ENCODE results near the gene PDLIM3.

Gene PDLIM3

DNA sequence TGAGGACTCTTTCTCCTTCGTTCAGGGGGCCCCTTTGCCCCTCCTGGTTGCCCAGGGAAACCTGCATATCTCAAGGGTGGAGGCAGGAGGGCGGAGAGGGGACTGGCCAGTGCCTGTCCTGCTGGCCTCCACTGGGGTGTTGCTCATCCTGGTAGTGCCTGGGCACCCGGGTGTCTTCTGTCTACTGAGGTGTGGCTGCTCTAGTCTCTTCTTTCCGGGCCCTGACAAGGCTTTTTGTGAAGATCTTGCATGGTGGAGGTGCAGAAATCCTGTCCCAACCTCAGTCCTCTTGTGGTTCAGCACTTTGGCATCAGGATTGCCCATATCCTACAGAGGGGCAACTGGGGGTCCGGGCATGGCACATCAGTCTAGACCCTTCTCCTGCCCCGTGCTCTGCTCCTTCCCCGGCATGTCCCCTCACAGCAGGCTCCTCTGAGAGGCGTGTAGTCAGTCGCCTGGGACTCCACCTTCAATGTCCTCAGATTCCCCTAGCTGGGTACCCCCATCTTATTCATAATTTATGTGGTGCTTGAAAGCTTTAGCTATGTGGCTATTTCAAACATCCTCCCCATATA, 65.6 kb downstream of the PDLIM3 start:
- Histone ChIP-seq H2BK15ac (ENCODE audit: low read length) (no peak overlapping the region), H4K91ac (ENCODE audit: low read depth, low read length, poor library complexity) (no peak overlapping the region), H3K4me2 (ENCODE audit: insufficient read depth, low read length, poor library complexity, severe bottlenecking) (no peak overlapping the region), H2AFZ (ENCODE audit: low read length) (peak overlapping the region; percentile 53), H3K79me1 (ENCODE audit: low read depth, low read length) (no peaks in the 10 kb centered on the region), H2BK12ac (ENCODE audit: low read length) (no peak overlapping the region), H3K4me1 (ENCODE audit: control insufficient read depth in 2 of 2, insufficient read depth in 1 of 2, low read depth in 1 of 2, low read length in 2 of 2) (peaks cover 5 to 12% of the 10 kb centered on the region in 2 donors), H3K27me3 (ENCODE audit: control insufficient read depth in 3 of 3, insufficient read depth in 3 of 3, low read depth in 1 of 3, low read length in 3 of 3) (peaks cover 0 to 41% (median 9%) of the 10 kb centered on the region in 3 experiments), H3K4ac (ENCODE audit: low read length) (no peak overlapping the region), H2BK5ac (ENCODE audit: low read length) (no peak overlapping the region), H3K27ac (replicated peaks; ENCODE audit: low read length) (no peak overlapping the region), H3K36me3 (replicated peaks in 1 of 2; ENCODE audit: control insufficient read depth in 2 of 2, insufficient read depth in 2 of 2, low read length in 2 of 2) (no peaks in the 10 kb centered on the region), H3K9ac (ENCODE audit: low read depth, low read length, poor library complexity) (no peak overlapping the region), H4K8ac (ENCODE audit: low read depth, low read length) (no peak overlapping the region), H3K14ac (ENCODE audit: low read length) (no peak overlapping the region), H3K9me3 (replicated peaks in 1 of 2; ENCODE audit: control insufficient read depth in 2 of 2, insufficient read depth in 1 of 2, low read depth in 1 of 2, low read length in 2 of 2) (no peaks in the 10 kb centered on the region), H3K18ac (ENCODE audit: low read length) (no peak overlapping the region), H3K4me3 (ENCODE audit: low read length in 2 of 2) (peak overlapping the region in 1 of 2 donors; percentile 45), H3K23ac (ENCODE audit: low read depth, low read length, poor library complexity) (no peak overlapping the region), H2AK5ac (ENCODE audit: low read depth, low read length) (no peak overlapping the region), H2BK120ac (ENCODE audit: low read depth, low read length) (no peak overlapping the region)
- no CpG with 5 or more reads among the region's 9 CpGs for WGBS, 2 donors (ENCODE audit: extremely low coverage in 2 of 2, insufficient read length in 2 of 2, insufficient replicate concordance in 1 of 2)
- no peak for DNase-seq (ENCODE audit: low spot score)

DNA sequence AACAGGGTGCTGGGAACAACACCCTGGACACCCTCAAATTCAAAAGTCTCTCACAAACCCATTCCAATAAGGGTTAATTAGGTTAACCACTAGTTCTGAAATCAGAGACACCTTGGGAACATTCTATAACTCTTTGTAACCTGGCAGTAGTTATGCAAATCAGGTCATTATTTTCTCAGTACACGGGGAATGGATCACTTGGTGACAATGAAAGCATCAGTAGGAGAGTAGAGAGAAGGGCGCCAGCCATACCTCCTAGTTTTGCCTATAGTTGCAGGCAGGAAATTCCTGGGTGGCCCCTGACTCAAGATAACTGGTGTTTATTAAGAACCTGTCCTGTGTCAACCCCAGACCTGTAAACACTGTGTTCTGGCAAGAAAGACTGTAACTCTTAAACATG, 66.3 kb downstream of the PDLIM3 start:
- H3K4me3 ChIP-seq (ENCODE audit: low read length in 2 of 2): no peak overlapping the region
- no peak overlapping the region for H3K9ac ChIP-seq (ENCODE audit: low read depth, low read length, poor library complexity)
- no peak overlapping the region for H3K14ac ChIP-seq (ENCODE audit: low read length)
- H2BK15ac ChIP-seq (ENCODE audit: low read length): no peak overlapping the region
- H3K4me1 ChIP-seq (ENCODE audit: control insufficient read depth in 2 of 2, insufficient read depth in 1 of 2, low read depth in 1 of 2, low read length in 2 of 2): peaks cover 7 to 12% of the 10 kb centered on the region in 2 donors
- H3K4me2 ChIP-seq (ENCODE audit: insufficient read depth, low read length, poor library complexity, severe bottlenecking): no peak overlapping the region
- H4K8ac ChIP-seq (ENCODE audit: low read depth, low read length): no peak overlapping the region
- peaks cover 0 to 45% (median 9%) of the 10 kb centered on the region in 3 experiments for H3K27me3 ChIP-seq (ENCODE audit: control insufficient read depth in 3 of 3, insufficient read depth in 3 of 3, low read depth in 1 of 3, low read length in 3 of 3)
- no peak for DNase-seq (ENCODE audit: low spot score)
- no peak overlapping the region for H2BK12ac ChIP-seq (ENCODE audit: low read length)
- no peak overlapping the region for H4K91ac ChIP-seq (ENCODE audit: low read depth, low read length, poor library complexity)
- H3K36me3 ChIP-seq (replicated peaks in 1 of 2; ENCODE audit: control insufficient read depth in 2 of 2, insufficient read depth in 2 of 2, low read length in 2 of 2): no peaks in the 10 kb centered on the region
- H3K4ac ChIP-seq (ENCODE audit: low read length): no peak overlapping the region
- no peak overlapping the region for H2BK120ac ChIP-seq (ENCODE audit: low read depth, low read length)
- no peak overlapping the region for H2AK5ac ChIP-seq (ENCODE audit: low read depth, low read length)
- no peak overlapping the region for H3K23ac ChIP-seq (ENCODE audit: low read depth, low read length, poor library complexity)
- no peak overlapping the region for H3K27ac ChIP-seq (replicated peaks; ENCODE audit: low read length)
- no peak overlapping the region for H2AFZ ChIP-seq (ENCODE audit: low read length)
- H3K18ac ChIP-seq (ENCODE audit: low read length): no peak overlapping the region
- no peaks in the 10 kb centered on the region for H3K79me1 ChIP-seq (ENCODE audit: low read depth, low read length)
- no CpG with 5 or more reads among the region's 2 CpGs for WGBS, 2 donors (ENCODE audit: extremely low coverage in 2 of 2, insufficient read length in 2 of 2, insufficient replicate concordance in 1 of 2)
- no peak overlapping the region for H2BK5ac ChIP-seq (ENCODE audit: low read length)
- H3K9me3 ChIP-seq (replicated peaks in 1 of 2; ENCODE audit: control insufficient read depth in 2 of 2, insufficient read depth in 1 of 2, low read depth in 1 of 2, low read length in 2 of 2): no peaks in the 10 kb centered on the region

DNA sequence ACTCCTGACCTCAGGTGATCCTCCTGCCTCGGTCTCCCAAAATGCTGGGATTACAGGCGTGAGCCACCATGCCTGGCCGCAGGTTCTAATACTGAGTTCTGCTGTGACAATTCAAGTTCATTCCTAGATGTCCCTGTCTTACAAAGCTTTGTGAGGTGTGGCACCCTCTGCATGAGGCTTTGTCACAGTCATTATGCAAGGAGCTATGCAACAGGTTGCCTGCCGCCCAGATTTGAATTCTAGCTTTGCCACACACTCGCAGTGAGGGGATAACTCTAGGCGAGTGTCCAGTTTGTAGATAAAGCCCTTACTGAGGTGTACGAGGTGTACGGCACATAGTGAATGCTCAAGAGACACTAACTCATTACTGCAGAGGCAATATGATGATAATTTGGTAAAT, 67.3 kb downstream of the PDLIM3 start:
- peaks cover 0 to 44% (median 9%) of the 10 kb centered on the region in 3 experiments for H3K27me3 ChIP-seq (ENCODE audit: control insufficient read depth in 3 of 3, insufficient read depth in 3 of 3, low read depth in 1 of 3, low read length in 3 of 3)
- no CpG with 5 or more reads among the region's 8 CpGs for WGBS, 2 donors (ENCODE audit: extremely low coverage in 2 of 2, insufficient read length in 2 of 2, insufficient replicate concordance in 1 of 2)
- H4K8ac ChIP-seq (ENCODE audit: low read depth, low read length): no peak overlapping the region

DNA sequence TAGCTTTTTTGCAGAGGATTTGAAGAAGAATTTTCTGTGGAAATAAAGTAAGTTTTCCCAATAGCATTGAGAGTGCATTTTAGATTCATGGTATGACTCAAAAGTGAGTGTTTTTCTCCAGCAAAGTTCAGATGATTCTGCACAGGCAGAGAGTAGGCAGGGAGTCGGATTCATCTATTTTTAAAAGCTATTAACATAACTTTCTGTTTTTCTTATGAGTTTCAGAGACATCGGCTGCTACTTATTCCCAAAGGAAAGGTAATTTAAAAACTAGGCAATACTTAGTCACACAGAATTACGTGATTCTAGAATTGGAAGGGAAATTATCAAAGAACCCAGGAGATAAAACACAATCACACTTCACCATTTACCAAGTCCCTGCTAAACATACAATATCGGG, 68.2 kb downstream of the PDLIM3 start:
- Histone ChIP-seq H3K4me1 (ENCODE audit: control insufficient read depth in 2 of 2, insufficient read depth in 1 of 2, low read depth in 1 of 2, low read length in 2 of 2) (peaks cover 6 to 11% of the 10 kb centered on the region in 2 donors), H3K4ac (ENCODE audit: low read length) (no peak overlapping the region), H3K4me3 (ENCODE audit: low read length in 2 of 2) (no peak overlapping the region), H3K23ac (ENCODE audit: low read depth, low read length, poor library complexity) (no peak overlapping the region), H2BK5ac (ENCODE audit: low read length) (no peak overlapping the region), H4K91ac (ENCODE audit: low read depth, low read length, poor library complexity) (no peak overlapping the region), H3K36me3 (replicated peaks in 1 of 2; ENCODE audit: control insufficient read depth in 2 of 2, insufficient read depth in 2 of 2, low read length in 2 of 2) (no peaks in the 10 kb centered on the region), H4K8ac (ENCODE audit: low read depth, low read length) (no peak overlapping the region), H3K9me3 (replicated peaks in 1 of 2; ENCODE audit: control insufficient read depth in 2 of 2, insufficient read depth in 1 of 2, low read depth in 1 of 2, low read length in 2 of 2) (no peaks in the 10 kb centered on the region), H3K79me1 (ENCODE audit: low read depth, low read length) (no peaks in the 10 kb centered on the region), H2AK5ac (ENCODE audit: low read depth, low read length) (no peak overlapping the region), H2BK120ac (ENCODE audit: low read depth, low read length) (no peak overlapping the region), H2BK12ac (ENCODE audit: low read length) (no peak overlapping the region), H3K18ac (ENCODE audit: low read length) (no peak overlapping the region), H3K14ac (ENCODE audit: low read length) (no peak overlapping the region), H3K27me3 (ENCODE audit: control insufficient read depth in 3 of 3, insufficient read depth in 3 of 3, low read depth in 1 of 3, low read length in 3 of 3) (peaks cover 0 to 48% (median 7%) of the 10 kb centered on the region in 3 experiments), H2AFZ (ENCODE audit: low read length) (no peak overlapping the region), H2BK15ac (ENCODE audit: low read length) (no peak overlapping the region), H3K4me2 (ENCODE audit: insufficient read depth, low read length, poor library complexity, severe bottlenecking) (no peak overlapping the region), H3K27ac (replicated peaks; ENCODE audit: low read length) (no peak overlapping the region), H3K9ac (ENCODE audit: low read depth, low read length, poor library complexity) (no peak overlapping the region)
- no peak for DNase-seq (ENCODE audit: low spot score)
- WGBS, 2 donors (ENCODE audit: extremely low coverage in 2 of 2, insufficient read length in 2 of 2, insufficient replicate concordance in 1 of 2): no CpG with 5 or more reads among the region's 4 CpGs

More for the DNA sequence above, 67.3 kb downstream of the PDLIM3 start:
- Histone ChIP-seq H3K36me3 (replicated peaks in 1 of 2; ENCODE audit: control insufficient read depth in 2 of 2, insufficient read depth in 2 of 2, low read length in 2 of 2) (no peaks in the 10 kb centered on the region), H3K9me3 (replicated peaks in 1 of 2; ENCODE audit: control insufficient read depth in 2 of 2, insufficient read depth in 1 of 2, low read depth in 1 of 2, low read length in 2 of 2) (no peaks in the 10 kb centered on the region), H2BK5ac (ENCODE audit: low read length) (no peak overlapping the region), H2BK12ac (ENCODE audit: low read length) (no peak overlapping the region), H2BK15ac (ENCODE audit: low read length) (no peak overlapping the region), H3K4me1 (ENCODE audit: control insufficient read depth in 2 of 2, insufficient read depth in 1 of 2, low read depth in 1 of 2, low read length in 2 of 2) (peaks cover 7 to 12% of the 10 kb centered on the region in 2 donors), H3K23ac (ENCODE audit: low read depth, low read length, poor library complexity) (no peak overlapping the region), H3K79me1 (ENCODE audit: low read depth, low read length) (no peaks in the 10 kb centered on the region), H3K27ac (replicated peaks; ENCODE audit: low read length) (no peak overlapping the region), H3K4ac (ENCODE audit: low read length) (no peak overlapping the region), H2AK5ac (ENCODE audit: low read depth, low read length) (no peak overlapping the region), H2AFZ (ENCODE audit: low read length) (no peak overlapping the region), H3K14ac (ENCODE audit: low read length) (no peak overlapping the region), H2BK120ac (ENCODE audit: low read depth, low read length) (no peak overlapping the region), H4K91ac (ENCODE audit: low read depth, low read length, poor library complexity) (no peak overlapping the region), H3K9ac (ENCODE audit: low read depth, low read length, poor library complexity) (no peak overlapping the region), H3K4me3 (ENCODE audit: low read length in 2 of 2) (no peak overlapping the region), H3K18ac (ENCODE audit: low read length) (no peak overlapping the region), H3K4me2 (ENCODE audit: insufficient read depth, low read length, poor library complexity, severe bottlenecking) (no peak overlapping the region)
- DNase-seq (ENCODE audit: low spot score): no peak
